Prostate gland (tissue), 2 donors: ENCODE data around the gene SLC6A16.

ENCODE experiments used
- CTCF ChIP-seq, 4 experiments: fragments of 200-600 bp in 2 of 4; fragments of 450-650 bp in 2 of 4; sonication (generic) in 2 of 4; IDR thresholded peaks; 1 replicate in 3 of 4; 2 replicates in 1 of 4; pipeline ENCODE4 v1.5.1; 2016 to 2019; ENCODE audit warnings: antibody characterized with exemption in 4 of 4, mild to moderate bottlenecking in 2 of 4, moderate library complexity in 2 of 4
- POLR2A ChIP-seq: fragments of 450-650 bp; IDR thresholded peaks from one replicate; pipeline ENCODE4 v1.6.1; 2016; ENCODE audit warnings: antibody characterized with exemption, mild to moderate bottlenecking
- POLR2AphosphoS5 ChIP-seq: sonication (generic); formaldehyde crosslinking; IDR thresholded peaks from one replicate; pipeline ENCODE4 v1.6.1; 2017; ENCODE audit warnings: antibody characterized with exemption

DNA sequence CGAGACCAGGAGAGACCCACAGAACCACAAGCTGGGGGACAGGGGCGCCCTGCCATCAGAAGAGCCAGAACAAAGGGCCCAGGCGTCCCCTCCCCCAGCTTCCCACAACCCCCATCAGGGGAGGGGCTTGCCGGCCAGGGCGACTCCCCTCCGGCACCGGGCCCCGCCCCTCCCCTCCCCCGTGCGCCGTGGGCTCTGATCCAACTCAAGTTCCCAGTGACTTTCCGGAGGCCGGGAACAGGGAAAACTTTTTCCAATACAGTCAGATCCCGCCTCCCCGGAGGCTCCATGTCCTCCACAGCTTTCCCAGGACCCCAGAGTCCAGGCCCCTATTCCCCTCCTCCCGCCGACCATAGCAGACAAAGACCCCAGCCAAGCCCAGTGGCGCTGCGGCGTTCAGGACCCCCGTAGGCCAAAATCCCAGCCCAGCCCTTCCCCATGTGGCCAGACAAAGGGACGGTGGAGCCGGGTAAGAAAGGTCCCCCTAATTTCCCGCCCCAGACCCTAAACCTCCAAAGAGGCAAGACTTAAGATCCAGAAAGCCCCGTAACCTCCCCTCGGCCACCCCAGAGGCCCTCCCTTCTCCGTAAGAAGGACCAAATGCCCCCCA is 36.6 kb upstream of the SLC6A16 start:
- TF ChIP-seq CTCF (IDR thresholded peaks at IDR 0.05), result no peak
- peak; percentile 71 for TF ChIP-seq POLR2AphosphoS5
- peak; percentile 29 for TF ChIP-seq POLR2A
